Activated naive CD4-positive, alpha-beta T cell treated with anti-CD3 and anti-CD28 coated beads, Interleukin-2, amount 50 U/mL, for 24 hours (primary cell): ENCODE data around the gene UNC5CL.

Experiments
- H3K27ac Mint-ChIP-seq: one replicate; pipeline ENCODE4 v1.8.0; 2021; ENCODE audit warnings: mild to moderate bottlenecking, mixed read lengths
- H3K27me3 Mint-ChIP-seq: one replicate; pipeline ENCODE4 v1.8.0; 2021; ENCODE audit warnings: mixed read lengths
- H3K36me3 Mint-ChIP-seq: one replicate; pipeline ENCODE4 v1.8.0; 2021; ENCODE audit warnings: mixed read lengths
- H3K4me1 Mint-ChIP-seq: one replicate; pipeline ENCODE4 v1.8.0; 2021; ENCODE audit warnings: mixed read lengths
- H3K4me3 Mint-ChIP-seq: one replicate; pipeline ENCODE4 v1.8.0; 2021; ENCODE audit warnings: mild to moderate bottlenecking, mixed read lengths
- H3K9me3 Mint-ChIP-seq: one replicate; pipeline ENCODE4 v1.8.0; 2021; ENCODE audit warnings: mixed read lengths

Gene UNC5CL, protein sequence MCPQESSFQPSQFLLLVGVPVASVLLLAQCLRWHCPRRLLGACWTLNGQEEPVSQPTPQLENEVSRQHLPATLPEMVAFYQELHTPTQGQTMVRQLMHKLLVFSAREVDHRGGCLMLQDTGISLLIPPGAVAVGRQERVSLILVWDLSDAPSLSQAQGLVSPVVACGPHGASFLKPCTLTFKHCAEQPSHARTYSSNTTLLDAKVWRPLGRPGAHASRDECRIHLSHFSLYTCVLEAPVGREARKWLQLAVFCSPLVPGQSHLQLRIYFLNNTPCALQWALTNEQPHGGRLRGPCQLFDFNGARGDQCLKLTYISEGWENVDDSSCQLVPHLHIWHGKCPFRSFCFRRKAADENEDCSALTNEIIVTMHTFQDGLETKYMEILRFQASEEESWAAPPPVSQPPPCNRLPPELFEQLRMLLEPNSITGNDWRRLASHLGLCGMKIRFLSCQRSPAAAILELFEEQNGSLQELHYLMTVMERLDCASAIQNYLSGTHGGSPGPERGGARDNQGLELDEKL

DNA sequence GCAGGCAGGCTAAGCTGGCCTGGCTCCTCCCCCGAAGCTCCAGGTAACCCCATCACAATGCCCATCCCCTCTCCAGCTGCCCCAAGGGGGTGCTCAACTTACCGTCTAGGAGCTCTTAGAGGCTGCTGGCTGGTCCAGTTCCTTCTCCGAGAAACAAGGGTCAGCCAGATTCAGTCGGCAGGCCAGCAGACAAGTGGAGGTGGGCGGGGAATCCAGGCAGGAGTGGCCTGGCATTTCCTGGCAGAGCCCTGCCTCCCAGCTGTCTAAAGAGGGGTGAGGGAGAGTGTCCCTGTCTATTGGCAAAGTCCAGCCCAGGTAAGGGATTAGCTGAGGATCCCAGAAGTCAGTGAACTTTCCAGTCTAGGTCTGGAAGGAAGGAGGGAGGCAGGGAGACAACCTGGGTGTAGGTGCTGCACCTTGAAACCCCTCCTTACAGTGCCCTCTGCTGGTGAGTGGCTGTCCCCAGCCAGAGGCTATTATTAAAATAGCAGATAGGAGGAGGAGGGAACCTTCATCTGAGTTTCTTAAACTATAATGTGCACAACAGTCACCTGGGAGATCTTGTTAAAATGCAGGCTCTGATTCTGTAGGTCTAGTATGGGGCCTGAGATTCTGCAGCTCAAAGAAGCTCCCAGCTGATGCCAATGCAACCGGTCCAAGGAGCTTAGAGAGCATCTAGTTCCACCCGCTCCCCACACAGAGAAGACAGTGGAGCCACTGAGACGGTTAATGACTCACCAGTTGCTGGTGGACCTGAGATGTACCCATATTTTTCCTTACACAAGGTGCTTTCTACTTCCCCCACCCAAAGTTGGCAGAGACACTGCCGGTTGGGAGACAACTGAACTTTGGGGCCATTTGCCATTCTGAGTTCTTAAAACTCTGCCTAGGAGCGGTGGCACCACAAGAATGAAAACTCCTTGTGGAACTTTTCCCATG lies at the start of gene UNC5CL:
Gene UNC5CL (minus strand): TSS at position 162 of the 939 bp plus-strand sequence. CDS start 4,147 bp downstream, outside the sequence.
- H3K9me3 Mint-ChIP-seq, result no peaks in the 10 kb centered on the region
- H3K36me3 Mint-ChIP-seq, result no peaks in the 10 kb centered on the region
- no peaks in the 10 kb centered on the region for H3K27me3 Mint-ChIP-seq
- H3K4me1 Mint-ChIP-seq, result no peaks in the 10 kb centered on the region
- no peak within 1 kb of the TSS for H3K4me3 Mint-ChIP-seq
- H3K27ac Mint-ChIP-seq, result no peak within 1 kb of the TSS

- no peak overlapping the region for H3K27ac Mint-ChIP-seq
- peaks cover 40% of the 10 kb centered on the region for H3K4me1 Mint-ChIP-seq
- no peak overlapping the region for H3K4me3 Mint-ChIP-seq
- peaks cover 28% of the 10 kb centered on the region for H3K36me3 Mint-ChIP-seq
- H3K27me3 Mint-ChIP-seq, result no peaks in the 10 kb centered on the region
- H3K9me3 Mint-ChIP-seq, result no peaks in the 10 kb centered on the region
Measured at GRCh38 chr6:41088451-41088850, 49.4 kb upstream of the UNC5CL start.

DNA sequence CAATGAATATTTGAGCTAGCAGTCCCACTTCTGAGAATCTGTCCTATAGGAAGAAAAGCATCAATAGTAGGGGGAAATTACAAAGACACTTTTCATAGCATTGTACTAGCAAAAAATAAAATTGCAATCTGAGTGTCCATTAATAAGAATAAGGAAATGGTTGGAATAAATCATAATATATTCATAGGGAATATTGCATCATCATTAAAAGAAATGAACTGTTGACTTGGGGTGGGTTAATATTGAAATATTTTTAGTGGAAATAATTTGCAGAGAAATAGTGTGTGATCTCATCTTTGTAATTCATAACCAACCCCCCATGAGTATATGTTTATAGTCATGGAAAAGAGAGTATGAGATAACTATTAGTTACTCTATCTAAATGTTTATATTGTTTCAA lies 46.2 kb upstream of the UNC5CL start:
- H3K9me3 Mint-ChIP-seq, result no peaks in the 10 kb centered on the region
- H3K27ac Mint-ChIP-seq, result no peak overlapping the region
- H3K27me3 Mint-ChIP-seq, result no peaks in the 10 kb centered on the region
- H3K4me3 Mint-ChIP-seq, result no peak overlapping the region
- peaks cover 69% of the 10 kb centered on the region for H3K4me1 Mint-ChIP-seq
- peaks cover 22% of the 10 kb centered on the region for H3K36me3 Mint-ChIP-seq

- H3K4me1 Mint-ChIP-seq, result peaks cover 89% of the 10 kb centered on the region
Measured at GRCh38 chr6:41083072-41083471, 44.1 kb upstream of the UNC5CL start.

DNA sequence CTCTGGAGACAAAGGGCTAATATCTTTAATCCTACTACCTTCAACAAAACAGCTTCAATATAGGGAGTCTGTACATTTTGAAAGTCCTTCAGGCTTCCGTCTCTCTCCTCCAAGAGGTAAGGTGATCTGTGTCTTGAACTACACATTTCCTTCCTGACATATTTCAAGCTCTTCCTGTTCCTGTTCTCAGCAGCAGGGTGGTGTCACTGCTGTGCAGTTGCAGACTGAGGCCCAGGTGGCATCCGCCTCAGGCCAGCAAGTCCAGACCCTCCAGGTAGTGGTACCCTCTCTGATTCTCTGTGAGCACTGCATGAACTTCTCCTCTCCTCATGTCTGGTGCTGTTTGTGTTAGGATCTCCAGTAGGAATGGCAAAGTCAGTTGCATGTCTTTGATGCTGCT lies 41.6 kb upstream of the UNC5CL start:
- H3K27me3 Mint-ChIP-seq, result no peaks in the 10 kb centered on the region
- H3K9me3 Mint-ChIP-seq, result no peaks in the 10 kb centered on the region
- H3K36me3 Mint-ChIP-seq, result peaks cover 21% of the 10 kb centered on the region
- H3K27ac Mint-ChIP-seq, result peak overlapping the region; percentile 82
- peaks cover 93% of the 10 kb centered on the region for H3K4me1 Mint-ChIP-seq
- peak overlapping the region; percentile 75 for H3K4me3 Mint-ChIP-seq

More at GRCh38 chr6:41083072-41083471, 44.1 kb upstream of the UNC5CL start:
- Mint-ChIP-seq H3K36me3 (peaks cover 28% of the 10 kb centered on the region), H3K4me3 (no peak overlapping the region), H3K27me3 (no peaks in the 10 kb centered on the region), H3K9me3 (no peaks in the 10 kb centered on the region), H3K27ac (no peak overlapping the region)

GRCh38 chr6:41079080-41079479 lies 40.1 kb upstream of the UNC5CL start:
- Mint-ChIP-seq H3K27me3 (no peaks in the 10 kb centered on the region), H3K27ac (peak overlapping the region; percentile 70), H3K4me1 (peaks cover 97% of the 10 kb centered on the region), H3K4me3 (no peak overlapping the region), H3K36me3 (peaks cover 29% of the 10 kb centered on the region), H3K9me3 (no peaks in the 10 kb centered on the region)

GRCh38 chr6:41078101-41078500 lies 39.1 kb upstream of the UNC5CL start:
- Mint-ChIP-seq H3K36me3 (peaks cover 26% of the 10 kb centered on the region), H3K27ac (no peak overlapping the region)

GRCh38 chr6:41077536-41077935 lies 38.5 kb upstream of the UNC5CL start:
- Mint-ChIP-seq H3K27ac (no peak overlapping the region), H3K9me3 (no peaks in the 10 kb centered on the region), H3K36me3 (peaks cover 25% of the 10 kb centered on the region), H3K27me3 (no peaks in the 10 kb centered on the region), H3K4me1 (peaks cover 84% of the 10 kb centered on the region), H3K4me3 (no peak overlapping the region)

More at GRCh38 chr6:41078101-41078500, 39.1 kb upstream of the UNC5CL start:
- H3K4me3 Mint-ChIP-seq, result no peak overlapping the region
- peaks cover 90% of the 10 kb centered on the region for H3K4me1 Mint-ChIP-seq
- H3K27me3 Mint-ChIP-seq, result no peaks in the 10 kb centered on the region
- H3K9me3 Mint-ChIP-seq, result no peaks in the 10 kb centered on the region

GRCh38 chr6:41075651-41076626 lies 36.9 kb upstream of the UNC5CL start:
- H3K9me3 Mint-ChIP-seq, result no peaks in the 10 kb centered on the region
- no peaks in the 10 kb centered on the region for H3K27me3 Mint-ChIP-seq
- peak overlapping the region; percentile 91 for H3K4me3 Mint-ChIP-seq
- H3K4me1 Mint-ChIP-seq, result peaks cover 76% of the 10 kb centered on the region
- H3K36me3 Mint-ChIP-seq, result peaks cover 24% of the 10 kb centered on the region
- peak overlapping the region; percentile 82 for H3K27ac Mint-ChIP-seq

GRCh38 chr6:41074692-41075436 lies 35.8 kb upstream of the UNC5CL start:
- no peaks in the 10 kb centered on the region for H3K27me3 Mint-ChIP-seq
- H3K4me3 Mint-ChIP-seq, result peak overlapping the region; percentile 91
- peaks cover 73% of the 10 kb centered on the region for H3K4me1 Mint-ChIP-seq
- peak overlapping the region; percentile 97 for H3K27ac Mint-ChIP-seq
- peaks cover 19% of the 10 kb centered on the region for H3K36me3 Mint-ChIP-seq
- no peaks in the 10 kb centered on the region for H3K9me3 Mint-ChIP-seq

- peak overlapping the region; percentile 91 for H3K4me3 Mint-ChIP-seq
- peak overlapping the region; percentile 97 for H3K27ac Mint-ChIP-seq
- H3K4me1 Mint-ChIP-seq, result peaks cover 70% of the 10 kb centered on the region
- H3K9me3 Mint-ChIP-seq, result no peaks in the 10 kb centered on the region
- peaks cover 15% of the 10 kb centered on the region for H3K36me3 Mint-ChIP-seq
- no peaks in the 10 kb centered on the region for H3K27me3 Mint-ChIP-seq
Measured at GRCh38 chr6:41073968-41074691, 35.1 kb upstream of the UNC5CL start.

DNA sequence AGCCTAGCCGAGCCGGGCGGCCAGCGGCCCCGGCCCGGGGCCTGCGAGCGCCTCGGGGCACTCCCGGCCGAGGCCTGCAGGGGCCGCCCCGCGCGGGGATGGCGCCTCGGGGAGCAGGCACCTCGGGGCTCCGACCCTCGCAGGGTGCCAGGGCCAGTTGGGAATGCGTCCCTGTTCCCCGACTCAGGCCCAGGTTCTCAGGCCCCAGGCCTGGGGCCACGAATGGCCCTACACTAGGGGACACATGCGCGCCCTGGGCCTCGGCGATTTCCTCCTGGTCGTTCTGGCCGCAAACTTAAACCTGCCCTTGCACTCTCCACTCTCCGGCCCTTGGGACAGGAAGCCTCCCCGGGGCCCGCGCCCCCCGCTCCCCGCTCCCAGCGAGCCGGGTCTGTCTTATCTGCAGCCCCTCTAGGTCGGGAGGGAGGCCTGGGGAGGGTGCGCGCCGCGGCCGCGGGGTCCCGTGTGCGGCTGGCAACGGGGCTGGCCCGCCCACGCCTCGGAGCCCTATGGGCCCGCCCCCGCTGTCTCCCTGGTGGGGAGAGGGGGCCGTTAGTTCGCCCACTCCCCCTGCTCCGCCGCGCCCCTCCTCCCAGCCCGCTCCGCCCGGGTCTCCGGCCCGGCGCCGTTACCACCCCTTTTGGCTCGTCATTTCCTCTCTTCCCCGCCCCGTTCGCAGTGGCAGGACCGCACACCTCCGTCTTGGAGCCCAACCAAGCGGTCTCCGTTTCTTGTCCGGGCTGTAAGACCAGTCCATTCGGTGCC lies 34.4 kb upstream of the UNC5CL start:
- Mint-ChIP-seq H3K27me3 (no peaks in the 10 kb centered on the region), H3K36me3 (peaks cover 13% of the 10 kb centered on the region), H3K4me1 (peaks cover 62% of the 10 kb centered on the region), H3K9me3 (no peaks in the 10 kb centered on the region), H3K27ac (peak overlapping the region; percentile 97), H3K4me3 (peak overlapping the region; percentile 91)

- Mint-ChIP-seq H3K9me3 (no peaks in the 10 kb centered on the region), H3K4me1 (peaks cover 57% of the 10 kb centered on the region), H3K27me3 (no peaks in the 10 kb centered on the region), H3K27ac (peak within 1 kb of the TSS; percentile 97), H3K4me3 (peak within 1 kb of the TSS; percentile 97), H3K36me3 (peaks cover 13% of the 10 kb centered on the region)
Measured at GRCh38 chr6:41072836-41073202, 33.8 kb upstream of the UNC5CL start, which contains the start of gene NFYA. NFYA (plus strand) TSS chr6:41072974; CDS start chr6:41079090, 6,116 bp downstream.
